ENCODE data around the gene FRMD4B. TPM values are rescaled to one million over a fixed set of nuclear protein-coding genes. Genes with fewer than 3 reads are reported as not detected.

FRMD4B gene
- total and polyA plus RNA-seq, 10 of the 15 experiments (the other 5 are each of a cell fraction or from before 2014, with no cell fraction given) = 3.9 to 11.4 (median 8.0) TPM

- Histone ChIP-seq H3K4me2 (ENCODE audit: control insufficient read depth, insufficient read depth) (no peak overlapping the region), H3K27me3 (replicated peaks in 1 of 2; ENCODE audit: control insufficient read depth in 2 of 2, insufficient read depth in 2 of 2, low read length in 1 of 2) (peaks cover 0 to 3% of the 10 kb centered on the region in 2 experiments; a peak in 1 of 4 replicates), H3K27ac (ENCODE audit: control insufficient read depth, insufficient read depth) (no peak overlapping the region), H3K36me3 (ENCODE audit: control insufficient read depth in 2 of 2, insufficient read depth in 2 of 2, low read length in 1 of 2) (no peaks in the 10 kb centered on the region), H3K9ac (ENCODE audit: control insufficient read depth, insufficient read depth, low read length) (no peak overlapping the region), H2AFZ (ENCODE audit: control insufficient read depth, low read depth, low read length) (no peak overlapping the region), H3K4me1 (ENCODE audit: control insufficient read depth, insufficient read depth, low read length) (no peaks in the 10 kb centered on the region), H3K79me2 (ENCODE audit: control insufficient read depth, insufficient read depth, low read length) (no peaks in the 10 kb centered on the region), H4K20me1 (ENCODE audit: control insufficient read depth, insufficient read depth) (no peaks in the 10 kb centered on the region), H3K4me3 (no peak overlapping the region), H3K9me3 (replicated peaks; ENCODE audit: control insufficient read depth, insufficient read depth, low read length) (no peaks in the 10 kb centered on the region)
- ATAC-seq (no peak), FAIRE-seq (no peak), DNase-seq (ENCODE audit: low read depth, low spot score) (no peak)
- TF ChIP-seq CBX3 (IDR thresholded peaks at IDR 0.05; ENCODE audit: borderline replicate concordance, low read depth) (no peak), BRCA1 (IDR thresholded peaks at IDR 0.05; ENCODE audit: low read depth, low read length) (no peak), USF1 (IDR thresholded peaks at IDR 0.05; ENCODE audit: borderline replicate concordance, extremely low read length, insufficient read depth, low read depth, low read length) (no peak), CEBPZ (IDR thresholded peaks at IDR 0.05; ENCODE audit: low read depth, low read length) (no peak), HDAC2 (IDR thresholded peaks at IDR 0.05) (no peak), TBL1XR1 (IDR thresholded peaks at IDR 0.05; ENCODE audit: low read depth, low read length) (no peak)
- in situ Hi-C loops (cut with MboI) = loop anchor here (10.0 kb wide), 1 partner anchor 553 kb away; no protein-coding TSS in a partner anchor
- CTCF ChIA-PET = interaction anchor here (0.6 to 6.8 kb wide), 33 partner anchors 9 to 550 kb away, joined by 3 to 117 read pairs (median 8); no protein-coding TSS in a partner anchor
- SMC1A ChIA-PET (ENCODE audit: uncharacterized antibody, unreplicated experiment) = interaction anchor here (0.6 to 4.3 kb wide), 30 partner anchors 8 to 1721 kb away, joined by 3 to 58 read pairs (median 5); no protein-coding TSS in a partner anchor
- WGBS (ENCODE audit: insufficient coverage, insufficient replicate concordance, low lambda C conversion rate, missing lambda C conversion rate) = 25% methylated on average over 8 of the region's 8 CpGs
- POLR2A ChIA-PET = no interaction called here
- intact Hi-C loops (cut with micrococcal nuclease; ENCODE audit: unreplicated experiment) = loop anchor here (1.0 to 10.0 kb wide), 4 partner anchors 184 to 823 kb away; no protein-coding TSS in a partner anchor
- no TSS peak for BruUV-seq (replicated peaks)
- RAD21 ChIA-PET (ENCODE audit: unreplicated experiment) = interaction anchor here (0.7 to 4.4 kb wide), 18 partner anchors 15 to 548 kb away, joined by 3 to 67 read pairs (median 5); partner anchors contain the start of gene TMF1
Measured at GRCh38 chr3:69121950-69122349, 263.9 kb downstream of the FRMD4B start.
